Measurements from ENCODE around the gene NEDD8.

The NEDD8 gene

GRCh38 chr14:24232121-24232644 lies at the start of gene NEDD8:
Gene NEDD8 (minus strand): TSS chr14:24232367. CDS start chr14:24232267, 100 bp downstream.
- peak; percentile 83 for ATAC-seq (ENCODE audit: low read depth)

GRCh38 chr14:24281636-24282035 lies 49.5 kb upstream of the NEDD8 start:
- DNase-seq (ENCODE audit: low spot score in 2 of 2) (no peak), ATAC-seq (ENCODE audit: low read depth) (no peak)
- peaks cover 6% of the 10 kb centered on the region for H3K9me3 Mint-ChIP-seq
- H3K27ac Mint-ChIP-seq: peak overlapping the region; percentile 98
- no peak overlapping the region for H3K4me3 Mint-ChIP-seq
- no peaks in the 10 kb centered on the region for H3K27me3 Mint-ChIP-seq
- peaks cover 3% of the 10 kb centered on the region for H3K36me3 Mint-ChIP-seq
- peaks cover 52% of the 10 kb centered on the region for H3K4me1 Mint-ChIP-seq

More at GRCh38 chr14:24232121-24232644, at the start of gene NEDD8:
- H3K27me3 Mint-ChIP-seq: no peaks in the 10 kb centered on the region
- DNase-seq (ENCODE audit: low spot score in 2 of 2): peak; percentile 84 to 85
- no peaks in the 10 kb centered on the region for H3K9me3 Mint-ChIP-seq
- peaks cover 27% of the 10 kb centered on the region for H3K4me1 Mint-ChIP-seq
- peak within 1 kb of the TSS; percentile 85 for H3K27ac Mint-ChIP-seq
- H3K4me3 Mint-ChIP-seq: peak within 1 kb of the TSS; percentile 93
- H3K36me3 Mint-ChIP-seq: peaks cover 22% of the 10 kb centered on the region

GRCh38 chr14:24280797-24281460 lies 48.8 kb upstream of the NEDD8 start:
- Mint-ChIP-seq H3K4me1 (peaks cover 52% of the 10 kb centered on the region), H3K36me3 (peaks cover 3% of the 10 kb centered on the region), H3K9me3 (peaks cover 6% of the 10 kb centered on the region), H3K4me3 (no peak overlapping the region), H3K27me3 (no peaks in the 10 kb centered on the region), H3K27ac (peak overlapping the region; percentile 98)
- ATAC-seq (ENCODE audit: low read depth) (no peak), DNase-seq (ENCODE audit: low spot score in 2 of 2) (no peak)

- Mint-ChIP-seq H3K36me3 (peaks cover 3% of the 10 kb centered on the region), H3K4me1 (peaks cover 52% of the 10 kb centered on the region), H3K27ac (peak overlapping the region; percentile 98), H3K9me3 (peaks cover 6% of the 10 kb centered on the region), H3K27me3 (no peaks in the 10 kb centered on the region), H3K4me3 (no peak overlapping the region)
- DNase-seq (ENCODE audit: low spot score in 2 of 2) (peak; percentile 51 to 64), ATAC-seq (ENCODE audit: low read depth) (peak; percentile 86)
Observed at GRCh38 chr14:24279301-24280186, 47.4 kb upstream of the NEDD8 start.

GRCh38 chr14:24278424-24278823 lies 46.3 kb upstream of the NEDD8 start:
- Mint-ChIP-seq H3K9me3 (peaks cover 6% of the 10 kb centered on the region), H3K4me3 (peak overlapping the region; percentile 63), H3K4me1 (peaks cover 55% of the 10 kb centered on the region), H3K27me3 (no peaks in the 10 kb centered on the region), H3K36me3 (peaks cover 3% of the 10 kb centered on the region), H3K27ac (peak overlapping the region; percentile 98)
- DNase-seq (ENCODE audit: low spot score in 2 of 2) (no peak), ATAC-seq (ENCODE audit: low read depth) (no peak)

GRCh38 chr14:24277606-24278321 lies 45.6 kb upstream of the NEDD8 start:
- Mint-ChIP-seq H3K27me3 (no peaks in the 10 kb centered on the region), H3K9me3 (peaks cover 6% of the 10 kb centered on the region), H3K4me3 (peak overlapping the region; percentile 63), H3K27ac (peak overlapping the region; percentile 98), H3K4me1 (peaks cover 59% of the 10 kb centered on the region), H3K36me3 (peaks cover 3% of the 10 kb centered on the region)
- peak; percentile 15 for ATAC-seq (ENCODE audit: low read depth)
- no peak for DNase-seq (ENCODE audit: low spot score in 2 of 2)

GRCh38 chr14:24277071-24277470 lies 44.9 kb upstream of the NEDD8 start:
- Mint-ChIP-seq H3K27me3 (no peaks in the 10 kb centered on the region), H3K27ac (peak overlapping the region; percentile 98), H3K9me3 (peaks cover 6% of the 10 kb centered on the region), H3K36me3 (peaks cover 3% of the 10 kb centered on the region), H3K4me3 (no peak overlapping the region), H3K4me1 (peaks cover 63% of the 10 kb centered on the region)
- no peak for ATAC-seq (ENCODE audit: low read depth)
- DNase-seq (ENCODE audit: low spot score in 2 of 2): no peak

- H3K36me3 Mint-ChIP-seq: peaks cover 5% of the 10 kb centered on the region
- H3K4me1 Mint-ChIP-seq: peaks cover 47% of the 10 kb centered on the region
- ATAC-seq (ENCODE audit: low read depth) (peak; percentile 49), DNase-seq (ENCODE audit: low spot score in 2 of 2) (peak; percentile 47 to 77)
- peak overlapping the region; percentile 15 for H3K4me3 Mint-ChIP-seq
- H3K27me3 Mint-ChIP-seq: no peaks in the 10 kb centered on the region
- peaks cover 6% of the 10 kb centered on the region for H3K9me3 Mint-ChIP-seq
- H3K27ac Mint-ChIP-seq: peak overlapping the region; percentile 99
Observed at GRCh38 chr14:24274101-24274543, 42.0 kb upstream of the NEDD8 start.

- peaks cover 5% of the 10 kb centered on the region for H3K36me3 Mint-ChIP-seq
- peaks cover 43% of the 10 kb centered on the region for H3K4me1 Mint-ChIP-seq
- peak overlapping the region; percentile 30 for H3K4me3 Mint-ChIP-seq
- DNase-seq (ENCODE audit: low spot score in 2 of 2): no peak
- H3K27me3 Mint-ChIP-seq: no peaks in the 10 kb centered on the region
- peak overlapping the region; percentile 99 for H3K27ac Mint-ChIP-seq
- peaks cover 4% of the 10 kb centered on the region for H3K9me3 Mint-ChIP-seq
- ATAC-seq (ENCODE audit: low read depth): no peak
Observed at GRCh38 chr14:24273422-24273998, 41.3 kb upstream of the NEDD8 start.

GRCh38 chr14:24272467-24272866 lies 40.3 kb upstream of the NEDD8 start:
- H3K4me1 Mint-ChIP-seq: peaks cover 33% of the 10 kb centered on the region
- no peak for DNase-seq (ENCODE audit: low spot score in 2 of 2)

GRCh38 chr14:24271834-24272263 lies 39.7 kb upstream of the NEDD8 start:
- Mint-ChIP-seq H3K4me3 (peak overlapping the region; percentile 90), H3K27ac (peak overlapping the region; percentile 99), H3K9me3 (no peaks in the 10 kb centered on the region), H3K27me3 (no peaks in the 10 kb centered on the region), H3K4me1 (peaks cover 33% of the 10 kb centered on the region), H3K36me3 (peaks cover 10% of the 10 kb centered on the region)
- no peak for ATAC-seq (ENCODE audit: low read depth)
- DNase-seq (ENCODE audit: low spot score in 2 of 2): no peak

More at GRCh38 chr14:24272467-24272866, 40.3 kb upstream of the NEDD8 start:
- Mint-ChIP-seq H3K27ac (peak overlapping the region; percentile 99), H3K36me3 (peaks cover 4% of the 10 kb centered on the region), H3K27me3 (no peaks in the 10 kb centered on the region), H3K4me3 (peak overlapping the region; percentile 67), H3K9me3 (no peaks in the 10 kb centered on the region)
- no peak for ATAC-seq (ENCODE audit: low read depth)

- peak within 1 kb of the TSS; percentile 99 for H3K27ac Mint-ChIP-seq
- H3K36me3 Mint-ChIP-seq: peaks cover 16% of the 10 kb centered on the region
- peaks cover 31% of the 10 kb centered on the region for H3K4me1 Mint-ChIP-seq
- ATAC-seq (ENCODE audit: low read depth) (peak; percentile 78), DNase-seq (ENCODE audit: low spot score in 2 of 2) (peak; percentile 96)
- no peaks in the 10 kb centered on the region for H3K27me3 Mint-ChIP-seq
- H3K9me3 Mint-ChIP-seq: no peaks in the 10 kb centered on the region
- H3K4me3 Mint-ChIP-seq: peak within 1 kb of the TSS; percentile 90
Observed at GRCh38 chr14:24271134-24271833, 39.1 kb upstream of the NEDD8 start, which contains the start of gene RABGGTA. Gene RABGGTA (minus strand): TSS chr14:24271597. CDS start chr14:24271115, 482 bp downstream.

Data from memory B cell (primary cell).